ENCODE results near the gene VMO1.
A peak's percentile ranks its signal among the peaks of the same experiment; 100 is the strongest.

Gene VMO1

GRCh38 chr17:4806456-4806776, 20.3 kb upstream of the VMO1 start:
- intact Hi-C loops (cut with DNase I) = no loop called here
- DNase-seq = peak in 5 of 42 donors; percentile 8 to 46 (median 22)

- no peak for DNase-seq
- intact Hi-C loops (cut with DNase I) = no loop called here
These were observed 16.1 kb upstream of the VMO1 start, which contains the start of gene C17orf114 for GRCh38 chr17:4802228-4802627. Gene C17orf114 (minus strand): TSS chr17:4802328.

- intact Hi-C loops (cut with DNase I) = no loop called here
- DNase-seq = no peak
These were observed 14.5 kb upstream of the VMO1 start for GRCh38 chr17:4800462-4801196.

GRCh38 chr17:4796552-4796920, 10.4 kb upstream of the VMO1 start:
- intact Hi-C loops (cut with DNase I) = no loop called here

GRCh38 chr17:4795168-4795567, 9.0 kb upstream of the VMO1 start:
- no peak for DNase-seq
- intact Hi-C loops (cut with DNase I) = no loop called here

More at GRCh38 chr17:4796552-4796920, 10.4 kb upstream of the VMO1 start:
- DNase-seq = peak in 10 of 42 donors; percentile 10 to 45 (median 26)

GRCh38 chr17:4790705-4791088, 4.5 kb upstream of the VMO1 start:
- DNase-seq = no peak
- intact Hi-C loops (cut with DNase I) = loop anchor here (2.0 kb wide), 3 partner anchors 42 to 98 kb away; partner anchors contain the start of genes ARRB2 and MINK1

- DNase-seq = peak; percentile 60 to 95 (median 88)
- intact Hi-C loops (cut with DNase I) = loop anchor here (2.0 to 5.0 kb wide), 4 partner anchors 43 to 99 kb away; partner anchors contain the start of genes ARRB2, MED11 and MINK1
These were observed 4.0 kb upstream of the VMO1 start for GRCh38 chr17:4789951-4790704.

GRCh38 chr17:4789701-4789950, 3.5 kb upstream of the VMO1 start:
- DNase-seq = no peak
- intact Hi-C loops (cut with DNase I) = loop anchor here (5.0 kb wide), 1 partner anchor 57 kb away; the partner anchor contains the start of gene MED11

- intact Hi-C loops (cut with DNase I) = loop anchor here (5.0 kb wide), 1 partner anchor 57 kb away; the partner anchor contains the start of gene MED11
- peak in 3 of 42 donors; percentile 5 to 15 (median 11) for DNase-seq
These were observed 2.9 kb upstream of the VMO1 start, which contains the start of gene GLTPD2 for GRCh38 chr17:4788807-4789700. Gene GLTPD2 (plus strand): TSS chr17:4788964. CDS start chr17:4789012, 48 bp downstream.

- DNase-seq = no peak
- intact Hi-C loops (cut with DNase I) = loop anchor here (5.0 kb wide), 1 partner anchor 56 kb away; the partner anchor contains the start of gene MED11
These were observed 2.1 kb upstream of the VMO1 start for GRCh38 chr17:4788159-4788806.

GRCh38 chr17:4786516-4786915, 352 bp upstream of the VMO1 start:
- DNase-seq = peak in 4 of 42 donors; percentile 22 to 48 (median 24)
- intact Hi-C loops (cut with DNase I) = loop anchor here (5.0 kb wide), 1 partner anchor 54 kb away; the partner anchor contains the start of gene MED11

- peak in 23 of 42 donors; percentile 12 to 63 (median 34) for DNase-seq
- intact Hi-C loops (cut with DNase I) = loop anchor here (5.0 kb wide), 1 partner anchor 53 kb away; the partner anchor contains the start of gene MED11
These were observed 656 bp downstream of the VMO1 start for GRCh38 chr17:4785311-4786105.

GRCh38 chr17:4782652-4783051, 3.5 kb downstream of the VMO1 start:
- intact Hi-C loops (cut with DNase I) = no loop called here
- peak in 14 of 42 donors; percentile 11 to 46 (median 32) for DNase-seq

GRCh38 chr17:4780325-4780955, 5.7 kb downstream of the VMO1 start:
- no peak for DNase-seq
- intact Hi-C loops (cut with DNase I) = no loop called here

GRCh38 chr17:4777969-4778760, 8.0 kb downstream of the VMO1 start:
- intact Hi-C loops (cut with DNase I) = no loop called here
- DNase-seq = no peak

- intact Hi-C loops (cut with DNase I) = no loop called here
These were observed 13.9 kb downstream of the VMO1 start for GRCh38 chr17:4772235-4772613.

More at GRCh38 chr17:4772235-4772613, 13.9 kb downstream of the VMO1 start:
- no peak for DNase-seq
